HL-60 (cell line): ENCODE data around the gene NHSL2.

ENCODE experiments used
- CTCF ChIP-seq: IDR thresholded peaks from one replicate; pipeline ENCODE4 v1.5.1; 2011; ENCODE audit warnings: low read length, control low read depth, inconsistent platforms; ENCODE audit not compliant: insufficient read depth
- POLR2AphosphoS5 ChIP-seq: IDR thresholded peaks from 2 replicates; pipeline ENCODE4 v1.6.1; 2012; ENCODE audit warnings: low read depth
- SPI1 ChIP-seq: IDR thresholded peaks from 2 replicates; pipeline ENCODE4 v1.6.1; 2012; ENCODE audit warnings: low read depth, mild to moderate bottlenecking, borderline replicate concordance

GRCh38 chrX:72016881-72017783, 106.5 kb downstream of the NHSL2 start:
- TF ChIP-seq CTCF (no peak), SPI1 (no peak), POLR2AphosphoS5 (no peak)
